HepG2 (cell line): ENCODE measurements around the gene PTGR1. TPM values are rescaled to one million over a fixed set of nuclear protein-coding genes. Genes with fewer than 3 reads are reported as not detected.
A peak's percentile ranks its signal among the peaks of the same experiment; 100 is the strongest.

Experiments used
- ATF7-NPFF ChIP-seq: sonication (generic); formaldehyde crosslinking; IDR thresholded peaks from 2 replicates; pipeline ENCODE4 v1.8.1; 2023; ENCODE audit warnings: mild to moderate bottlenecking, low read depth, missing genetic modification reagents, moderate library complexity
- CBFB ChIP-seq: sonication (generic); formaldehyde crosslinking; IDR thresholded peaks from 2 replicates; pipeline ENCODE4 v1.4.0; 2020; ENCODE audit warnings: missing genetic modification reagents
- ELF1 ChIP-seq: sonication (generic); formaldehyde crosslinking; IDR thresholded peaks from 2 replicates; pipeline ENCODE4 v1.4.0; 2020; ENCODE audit warnings: missing genetic modification reagents
- ERF ChIP-seq: IDR thresholded peaks from 2 replicates; pipeline ENCODE4 v1.6.1; 2018; ENCODE audit warnings: missing biosample characterization, missing genetic modification reagents
- ETV6 ChIP-seq: sonication (generic); formaldehyde crosslinking; conservative IDR thresholded peaks from 2 replicates; pipeline ENCODE4 v1.4.0; 2020; ENCODE audit warnings: missing genetic modification reagents
- FOXM1 ChIP-seq: sonication (generic); formaldehyde crosslinking; IDR thresholded peaks from 2 replicates; pipeline ENCODE4 v1.5.0; 2020; ENCODE audit warnings: missing genetic modification reagents
- GMEB1 ChIP-seq: sonication (generic); formaldehyde crosslinking; IDR thresholded peaks from 2 replicates; pipeline ENCODE4 v1.5.1; 2020; ENCODE audit warnings: missing genetic modification reagents, mild to moderate bottlenecking, borderline replicate concordance
- HES4 ChIP-seq: sonication (generic); formaldehyde crosslinking; IDR thresholded peaks from 2 replicates; pipeline ENCODE4 v1.9.0; 2021; ENCODE audit warnings: mild to moderate bottlenecking, missing genetic modification reagents, borderline replicate concordance
- HNRNPK ChIP-seq: fragments of 200-400 bp; formaldehyde crosslinking; IDR thresholded peaks from 2 replicates; pipeline ENCODE4 v1.6.1; 2018; ENCODE audit warnings: low read length, low read depth, moderate library complexity, mild to moderate bottlenecking; ENCODE audit not compliant: poor library complexity, severe bottlenecking
- IKZF1 ChIP-seq: fragments of 450-650 bp; IDR thresholded peaks from 2 replicates; pipeline ENCODE4 v1.7.1; 2016
- KLF16 ChIP-seq, 2 experiments: sonication (generic) in 1 of 2; formaldehyde crosslinking in 1 of 2; IDR thresholded peaks; 2 replicates each; pipeline versions ENCODE4 v1.6.1 to v1.8.0; 2016 to 2023; ENCODE audit warnings: missing genetic modification reagents in 2 of 2, missing compliant biosample characterization in 1 of 2
- KMT2A ChIP-seq: sonication (generic); formaldehyde crosslinking; IDR thresholded peaks from 2 replicates; pipeline ENCODE4 v1.4.0; 2020; ENCODE audit warnings: missing genetic modification reagents
- MBNL3 ChIP-seq: fragments of 250-450 bp; sonication (Bioruptor Pico); conservative IDR thresholded peaks from 2 replicates; pipeline ENCODE4 v1.8.0; 2022; ENCODE audit warnings: mild to moderate bottlenecking, inconsistent platforms
- MLXIP ChIP-seq: sonication (generic); formaldehyde crosslinking; IDR thresholded peaks from 2 replicates; pipeline ENCODE4 v1.9.0; 2021; ENCODE audit warnings: missing genetic modification reagents, borderline replicate concordance
- SRY ChIP-seq: sonication (generic); formaldehyde crosslinking; IDR thresholded peaks from 2 replicates; pipeline ENCODE4 v1.8.0; 2022; ENCODE audit warnings: mild to moderate bottlenecking, missing genetic modification reagents
- ZNF282 ChIP-seq: fragments of 450-650 bp; IDR thresholded peaks from 2 replicates; pipeline ENCODE4 v1.6.1; 2018; ENCODE audit not compliant: partially characterized antibody
- ZNF292 ChIP-seq: sonication (generic); formaldehyde crosslinking; IDR thresholded peaks from 2 replicates; pipeline ENCODE4 v1.8.1; 2022; ENCODE audit warnings: mild to moderate bottlenecking, low read depth, missing genetic modification reagents, borderline replicate concordance
- ZNF3 ChIP-seq: IDR thresholded peaks from 2 replicates; pipeline ENCODE4 v1.7.0; 2017; ENCODE audit warnings: inconsistent platforms
- ZNF501 ChIP-seq: sonication (generic); formaldehyde crosslinking; IDR thresholded peaks from 2 replicates; pipeline ENCODE4 v1.5.1; 2020; ENCODE audit warnings: mild to moderate bottlenecking, moderate library complexity, missing genetic modification reagents
- ZNF558 ChIP-seq: sonication (generic); formaldehyde crosslinking; IDR thresholded peaks from 2 replicates; pipeline ENCODE4 v1.9.0; 2022; ENCODE audit warnings: mild to moderate bottlenecking, missing genetic modification reagents, borderline replicate concordance
- ZNF609 ChIP-seq: sonication (generic); formaldehyde crosslinking; IDR thresholded peaks from 2 replicates; pipeline ENCODE4 v1.4.0; 2020; ENCODE audit warnings: mild to moderate bottlenecking, missing genetic modification reagents, borderline replicate concordance
- ZNF777 ChIP-seq: sonication (generic); formaldehyde crosslinking; IDR thresholded peaks from 2 replicates; pipeline ENCODE4 v1.4.0; 2020; ENCODE audit warnings: missing genetic modification reagents
- ZNF788 ChIP-seq: sonication (generic); formaldehyde crosslinking; IDR thresholded peaks from 2 replicates; pipeline ENCODE4 v1.5.0; 2020; ENCODE audit warnings: mild to moderate bottlenecking, missing genetic modification reagents, borderline replicate concordance
- ZSCAN29 ChIP-seq: sonication (generic); formaldehyde crosslinking; conservative IDR thresholded peaks from 2 replicates; pipeline ENCODE4 v1.4.0; 2020; ENCODE audit warnings: mild to moderate bottlenecking, missing genetic modification reagents
- polyA plus RNA-seq, 8 experiments: library from polyadenylated mRNA; depleted of rRNA in 3 of 8; stranded (reverse) in 7 of 8; unstranded in 1 of 8; fragments of >200 nt; fragmentation: Illumina TruSeq in 4 of 8; extraction: Trizol in 4 of 8; gene quantifications; 2 replicates each; pipeline versions ENCODE4 v1.2.1 to v1.2.3, GENCODE V29; 2011 to 2016; ENCODE audit warnings: low read depth in 4 of 8, missing spikeins in 1 of 8, mixed read lengths in 1 of 8; ENCODE audit not compliant: insufficient read depth in 1 of 8
- total RNA-seq, 5 experiments: library from RNA; depleted of rRNA; stranded (reverse); fragments of >200 nt; fragmentation: Illumina TruSeq; extraction: Trizol; gene quantifications; 2 replicates each; pipeline ENCODE4 v1.2.3, GENCODE V29; 2016; ENCODE audit warnings: low read depth in 1 of 5

PTGR1 gene
- total and polyA plus RNA-seq, 2 of the 13 experiments (the other 11 are each of a cell fraction or from before 2014, with no cell fraction given), result 6.0 to 15.8 TPM

GRCh38 chr9:111630964-111631213 lies 31.4 kb upstream of the PTGR1 start (continued):
- TF ChIP-seq MLXIP (CRISPR knock-in tag), result no peak
- TF ChIP-seq ERF (CRISPR knock-in tag), result no peak; the same call in 1 of the 2 replicates
- no peak for TF ChIP-seq FOXM1 (CRISPR knock-in tag)
- no peak for TF ChIP-seq KMT2A
- peak in 1 of 2 experiments; percentile 83; a peak in 1 of 4 replicates for TF ChIP-seq KLF16 (CRISPR knock-in tag; IDR thresholded peaks at IDR 0.05)
- TF ChIP-seq ZNF282, result no peak
- no peak for TF ChIP-seq HES4 (CRISPR knock-in tag)
- TF ChIP-seq ZNF609 (CRISPR knock-in tag), result peak; percentile 74; the same call in 1 of the 2 replicates
- TF ChIP-seq SRY, result 0 out of 2 replicates have a peak, but pooled peaks have one; percentile 10
- no peak for TF ChIP-seq GMEB1 (CRISPR knock-in tag)
- TF ChIP-seq ZNF501 (CRISPR knock-in tag), result peak; percentile 96
- peak; percentile 93 for TF ChIP-seq ZNF788 (CRISPR knock-in tag)
- TF ChIP-seq ETV6 (CRISPR knock-in tag), result no peak
- no peak for TF ChIP-seq ZNF777 (CRISPR knock-in tag)
- TF ChIP-seq CBFB (CRISPR knock-in tag), result no peak; the same call in 1 of the 2 replicates
- no peak for TF ChIP-seq ZNF558 (CRISPR knock-in tag)
- no peak for TF ChIP-seq ATF7-NPFF (CRISPR knock-in tag)
- TF ChIP-seq IKZF1, result no peak
- no peak for TF ChIP-seq ZNF3 (CRISPR knock-in tag)
- no peak for TF ChIP-seq HNRNPK
- no peak; the same call in 1 of the 2 replicates for TF ChIP-seq ELF1 (CRISPR knock-in tag)
- TF ChIP-seq ZSCAN29 (CRISPR knock-in tag), result no peak; the same call in 1 of the 2 replicates
- TF ChIP-seq MBNL3 (CRISPR knock-in tag), result no peak
- peak; percentile 65; the same call in 1 of the 2 replicates for TF ChIP-seq ZNF292 (CRISPR knock-in tag)
